ENCODE results near the gene SHC1.
A peak's percentile ranks its signal among the peaks of the same experiment; 100 is the strongest.

SHC1 gene

DNA sequence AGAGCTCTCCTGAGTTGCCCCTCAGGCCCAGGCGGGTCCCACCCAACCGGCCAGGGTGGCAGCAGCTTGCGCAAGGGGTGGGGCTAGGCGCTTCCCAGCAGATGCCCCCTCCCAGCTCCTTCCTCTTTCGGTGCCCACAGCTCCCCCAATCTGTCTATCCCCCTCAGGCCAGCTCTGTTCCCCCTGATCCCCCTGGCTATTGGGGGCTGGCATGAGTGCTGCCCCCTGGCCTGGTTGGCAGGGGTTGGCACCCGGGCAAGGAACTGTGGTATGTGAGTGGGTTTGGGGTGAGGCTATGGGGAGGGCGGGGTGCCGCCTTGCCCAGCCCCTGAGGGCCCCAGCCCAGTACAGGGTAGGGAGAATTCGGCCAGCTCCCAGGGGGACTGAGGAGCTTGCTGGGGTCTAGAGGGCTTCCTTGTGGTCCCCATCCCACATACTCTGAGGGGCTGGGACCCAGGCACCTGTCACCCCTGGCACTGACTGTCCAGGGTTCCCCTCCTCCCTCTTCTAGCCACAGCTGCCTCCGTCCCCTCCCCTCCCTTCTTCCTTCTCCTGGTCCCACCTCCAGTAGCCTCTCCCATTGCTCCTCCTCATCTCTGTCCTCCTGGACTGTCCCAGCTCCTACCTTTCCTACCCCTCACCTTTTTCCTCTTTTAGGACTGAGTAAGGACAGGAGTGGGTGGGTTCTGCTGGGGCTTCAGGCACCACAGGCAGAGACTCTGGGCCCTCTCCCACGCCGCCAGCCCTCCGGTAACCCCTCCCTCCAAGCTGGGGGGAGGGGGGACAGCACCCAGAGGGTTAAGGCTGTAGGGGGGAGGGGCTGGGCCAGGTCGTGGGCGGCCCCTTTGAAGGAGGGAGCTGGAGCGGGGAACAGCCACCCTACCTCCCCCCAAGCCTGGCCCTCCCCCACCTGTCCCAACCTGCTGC is 37.7 kb upstream of the SHC1 start:
- peak; percentile 64 for DNase-seq

DNA sequence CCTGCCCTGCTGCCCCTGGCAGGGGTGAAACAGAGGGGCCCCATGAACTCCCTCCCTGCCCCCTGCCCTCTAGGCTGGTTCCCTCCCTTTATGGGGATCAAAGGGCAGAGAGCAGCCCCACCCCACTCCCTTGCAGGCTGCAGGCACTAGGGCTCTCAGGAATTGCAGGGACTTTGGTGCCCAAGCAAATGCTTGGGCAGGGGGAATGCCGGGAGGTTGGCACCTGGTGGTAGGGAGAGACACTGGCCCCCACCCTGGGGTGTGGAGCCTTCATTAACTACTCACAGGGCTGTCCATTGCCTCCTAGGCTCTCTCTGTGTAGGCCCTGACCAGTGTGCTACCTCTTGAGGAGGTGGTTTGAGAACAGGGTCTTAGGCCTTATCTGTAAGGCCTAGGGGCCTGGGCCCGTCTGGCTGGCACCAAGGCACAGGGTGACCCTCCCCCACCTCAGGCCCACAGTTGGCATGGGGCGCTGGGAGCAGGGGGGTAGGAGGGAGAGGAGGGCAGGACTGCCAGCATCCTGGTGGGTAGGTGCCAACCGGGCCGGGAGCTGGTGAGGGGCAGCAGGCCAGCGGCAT is 36.8 kb upstream of the SHC1 start:
- DNase-seq = no peak

DNA sequence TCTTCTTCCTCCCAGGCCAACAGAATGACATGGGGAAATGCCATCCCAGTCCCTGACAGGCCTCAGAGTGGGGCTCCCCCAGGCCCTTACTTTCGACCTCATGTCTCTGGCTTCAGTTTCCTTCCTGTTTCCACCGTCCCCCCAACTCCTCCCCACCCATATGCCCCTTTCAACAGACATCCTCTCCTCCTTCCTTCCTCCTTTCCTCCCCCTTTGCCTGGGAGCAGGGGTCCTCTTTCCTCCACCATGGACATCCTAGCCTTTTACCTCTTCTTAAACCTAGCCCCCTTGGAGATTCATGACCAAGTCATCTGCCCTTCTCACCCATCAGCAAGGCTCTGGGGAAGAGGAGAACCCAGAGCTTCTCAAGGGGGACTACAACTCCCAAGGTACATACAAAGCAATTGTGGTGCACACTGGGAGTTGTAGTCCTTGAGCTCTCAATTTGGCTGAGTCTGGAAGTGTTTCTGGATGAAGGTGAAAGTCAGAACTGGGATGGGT is 36.1 kb upstream of the SHC1 start:
- DNase-seq = peak; percentile 49

DNA sequence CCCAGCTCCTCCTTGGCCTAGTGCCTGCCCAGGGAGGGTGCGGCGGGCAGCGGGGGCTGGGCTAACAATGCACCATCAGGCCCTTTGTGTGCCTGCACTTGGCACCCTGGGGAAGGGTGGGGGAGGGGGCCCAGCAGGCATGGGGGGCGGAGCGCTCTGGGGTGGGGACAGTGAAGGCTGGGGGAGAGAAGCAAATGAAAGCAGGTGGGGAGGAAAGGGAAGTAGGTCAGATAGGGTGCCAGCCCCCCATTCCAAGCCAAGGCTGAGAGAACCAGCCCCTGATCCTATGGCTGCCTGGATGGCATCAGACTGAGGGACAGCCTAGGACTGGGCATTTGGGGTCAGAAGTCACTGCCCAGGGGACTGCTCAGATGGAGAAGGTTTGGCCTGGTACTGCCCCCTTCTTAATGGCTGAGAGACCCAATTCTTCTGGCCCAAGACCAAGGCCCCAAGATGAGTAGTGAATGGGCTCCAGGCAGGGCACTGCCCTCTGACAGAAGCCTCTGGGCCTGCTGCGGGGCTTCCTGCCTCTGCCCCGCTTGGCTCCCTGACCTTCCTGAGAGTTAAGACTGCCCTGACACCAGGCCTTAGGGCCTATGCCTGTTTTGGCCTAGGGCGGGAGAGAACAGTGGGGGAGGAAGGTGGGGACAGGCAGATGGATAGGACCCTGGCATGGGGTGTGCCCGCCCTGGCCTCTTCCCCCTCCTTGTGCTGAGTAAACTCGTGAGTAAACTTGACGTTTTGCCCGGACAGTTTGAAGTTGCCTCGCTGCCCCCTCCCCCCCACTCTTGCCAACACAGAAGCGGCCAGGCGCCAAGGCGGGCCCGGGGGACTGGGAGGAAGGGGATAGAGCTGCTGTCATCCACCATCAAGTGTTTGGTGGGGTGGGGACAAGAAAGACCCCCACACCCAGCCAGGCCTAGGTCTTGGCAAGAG is 34.8 kb upstream of the SHC1 start:
- DNase-seq = peak; percentile 31

DNA sequence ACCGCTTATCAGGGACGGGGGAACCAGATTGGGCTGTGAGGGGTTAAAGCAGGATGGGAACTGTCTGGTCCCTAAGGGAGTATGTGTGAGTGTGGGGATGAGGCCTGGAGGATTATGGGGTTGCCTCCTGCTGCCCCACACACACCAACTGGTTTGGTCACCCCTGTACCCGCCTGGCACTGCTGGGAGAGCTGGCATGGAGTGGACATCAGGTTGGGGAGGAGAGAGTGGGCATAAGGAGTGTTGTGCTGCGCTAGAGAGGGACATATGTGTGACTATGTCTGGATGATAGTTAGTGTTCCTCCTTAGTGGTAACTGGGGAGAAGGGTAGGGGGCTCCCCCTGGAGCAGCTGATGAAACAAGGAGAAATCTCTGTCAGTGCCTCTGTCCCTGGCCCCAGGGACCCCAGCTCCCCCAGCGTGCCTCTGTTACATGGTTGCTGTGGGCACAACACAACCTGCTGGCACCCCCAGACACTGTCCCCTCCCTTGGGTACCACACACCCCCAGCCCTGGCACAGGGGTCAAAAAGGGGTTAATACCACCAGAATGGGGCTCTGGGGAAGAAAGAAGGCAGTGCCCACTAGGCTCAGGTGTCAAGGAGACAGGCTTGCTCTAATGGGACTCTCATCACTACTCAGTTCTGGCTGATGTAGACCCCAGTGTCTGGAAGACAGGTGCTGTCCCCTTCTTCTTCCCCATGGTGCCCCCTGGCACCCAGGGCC is 34.0 kb upstream of the SHC1 start:
- no peak for DNase-seq

DNA sequence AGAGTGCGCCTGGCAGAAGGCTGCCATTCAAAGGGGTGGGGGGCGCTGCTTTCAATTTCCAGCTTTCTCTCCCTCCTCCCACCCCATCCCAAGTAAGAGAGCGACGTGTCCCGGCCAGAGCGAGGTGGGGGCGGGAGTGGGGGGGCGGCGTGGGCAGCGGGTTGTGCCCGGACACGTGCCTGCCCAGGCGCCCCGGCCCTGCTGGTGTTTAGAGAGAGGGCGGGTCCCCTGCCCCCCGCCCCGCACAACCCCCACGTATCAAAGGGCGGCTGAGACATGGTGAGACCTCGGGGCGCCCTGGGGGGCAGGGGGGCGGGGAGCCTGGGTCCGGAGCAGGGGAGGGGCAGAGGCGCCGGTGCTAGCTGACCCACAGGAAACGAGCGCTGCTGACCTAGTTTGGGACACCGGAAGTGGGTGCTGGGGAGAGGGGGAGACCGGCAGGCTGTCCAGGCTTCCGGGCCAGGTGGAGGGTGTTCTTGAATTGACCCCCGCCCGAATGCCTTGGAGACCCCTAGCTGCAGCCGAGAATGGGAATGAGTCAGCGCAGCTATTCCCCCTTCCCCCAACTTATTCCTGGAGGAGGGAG is 33.3 kb upstream of the SHC1 start:
- no peak for DNase-seq

DNA sequence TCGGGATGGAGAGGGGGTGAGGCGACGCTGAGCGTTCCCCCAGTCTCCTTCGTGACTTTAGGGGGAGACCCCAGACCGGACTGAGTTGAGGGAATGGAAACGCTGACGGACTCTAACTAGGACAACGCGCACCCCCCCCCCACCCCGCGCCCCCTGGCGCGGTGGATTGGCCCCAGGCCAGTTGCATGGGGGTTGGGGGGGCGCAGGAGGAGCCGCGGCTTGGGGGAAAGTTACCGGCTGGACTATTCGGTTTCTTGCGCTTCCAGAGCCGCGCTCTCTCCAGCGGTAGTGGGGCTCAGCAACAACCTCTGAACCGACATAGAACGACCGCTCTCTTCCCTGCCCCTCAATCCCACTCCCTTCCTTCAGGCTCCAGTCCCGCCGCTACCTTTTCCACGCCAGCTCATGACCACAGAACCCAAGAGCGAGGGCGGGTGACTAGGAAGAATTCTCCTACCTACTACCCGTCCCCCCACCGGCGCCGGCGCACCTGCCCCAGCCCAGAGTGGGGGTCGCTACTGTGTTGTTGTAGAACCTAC is 32.7 kb upstream of the SHC1 start:
- peak; percentile 35 for DNase-seq

DNA sequence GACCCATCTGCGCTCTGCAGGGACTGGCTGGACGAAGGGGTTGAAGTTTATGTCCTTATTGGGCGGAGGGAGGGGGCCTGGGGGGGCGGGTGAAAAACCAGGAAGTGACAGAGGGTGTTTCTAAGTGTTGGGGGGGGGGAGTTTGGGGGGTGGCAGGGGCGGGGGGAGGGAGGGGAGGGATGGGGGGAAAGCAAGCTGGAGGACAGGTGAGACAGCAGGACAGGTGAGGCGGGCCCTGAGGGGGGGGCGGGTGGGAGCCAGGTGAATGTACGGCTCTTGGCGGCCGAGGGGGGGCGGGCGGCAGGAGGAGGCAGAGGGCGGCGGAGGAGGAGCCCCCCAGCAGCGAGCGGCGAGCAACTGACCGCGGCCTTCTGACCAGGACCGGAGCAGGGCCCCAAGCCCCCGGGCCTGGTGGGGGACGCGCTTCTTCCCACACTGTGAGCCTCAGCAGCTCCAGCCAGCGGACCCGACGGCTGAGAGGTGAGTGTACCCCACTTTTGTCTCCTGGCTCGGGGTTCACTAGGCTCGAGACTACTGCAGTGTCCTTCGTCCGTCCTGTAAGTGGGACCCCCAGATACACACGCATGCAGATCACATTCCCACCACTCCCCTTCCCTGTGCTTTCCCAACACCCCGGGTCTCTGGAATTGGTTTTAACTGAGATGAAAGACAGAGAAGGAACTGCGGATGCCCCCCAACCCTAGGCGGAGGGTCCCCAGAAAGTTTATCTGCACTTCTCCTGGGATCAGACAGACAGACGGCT is 32.1 kb upstream of the SHC1 start, which contains the start of gene ZBTB7B:
Gene ZBTB7B (plus strand): TSS at position 339 of the 763 bp plus-strand sequence. CDS start 11,859 bp downstream, outside the sequence.
- DNase-seq = no peak

- DNase-seq = peak; percentile 99
Observed at GRCh38 chr1:155001675-155002463, 31.3 kb upstream of the SHC1 start.

- DNase-seq = no peak
Observed at GRCh38 chr1:155001425-155001674, 30.8 kb upstream of the SHC1 start.

- DNase-seq = peak; percentile 82
Observed at GRCh38 chr1:155000726-155001424, 30.3 kb upstream of the SHC1 start.

DNA sequence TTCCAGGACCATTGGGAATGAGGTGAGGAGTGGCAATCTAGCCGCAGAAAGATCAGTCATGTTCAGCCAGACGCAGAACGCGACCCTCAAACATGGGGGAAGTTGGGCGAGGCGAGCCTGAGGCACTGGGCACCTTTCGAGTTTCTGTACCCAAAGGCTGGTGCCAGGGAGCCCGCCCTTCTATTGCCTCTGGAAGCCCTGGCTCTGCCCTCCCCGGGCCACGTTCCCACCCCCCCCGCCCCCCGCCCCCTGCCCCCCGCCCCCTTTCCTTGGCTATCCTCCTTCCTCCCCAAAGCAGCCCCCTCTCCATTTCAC is 29.8 kb upstream of the SHC1 start:
- DNase-seq = no peak

GRCh38 chr1:154999571-155000410 is 29.2 kb upstream of the SHC1 start:
- DNase-seq = peak; percentile 66

GRCh38 chr1:154998818-154999570 is 28.4 kb upstream of the SHC1 start:
- DNase-seq = peak; percentile 76

- no peak for DNase-seq
Observed at GRCh38 chr1:154998201-154998780, 27.7 kb upstream of the SHC1 start.

DNA sequence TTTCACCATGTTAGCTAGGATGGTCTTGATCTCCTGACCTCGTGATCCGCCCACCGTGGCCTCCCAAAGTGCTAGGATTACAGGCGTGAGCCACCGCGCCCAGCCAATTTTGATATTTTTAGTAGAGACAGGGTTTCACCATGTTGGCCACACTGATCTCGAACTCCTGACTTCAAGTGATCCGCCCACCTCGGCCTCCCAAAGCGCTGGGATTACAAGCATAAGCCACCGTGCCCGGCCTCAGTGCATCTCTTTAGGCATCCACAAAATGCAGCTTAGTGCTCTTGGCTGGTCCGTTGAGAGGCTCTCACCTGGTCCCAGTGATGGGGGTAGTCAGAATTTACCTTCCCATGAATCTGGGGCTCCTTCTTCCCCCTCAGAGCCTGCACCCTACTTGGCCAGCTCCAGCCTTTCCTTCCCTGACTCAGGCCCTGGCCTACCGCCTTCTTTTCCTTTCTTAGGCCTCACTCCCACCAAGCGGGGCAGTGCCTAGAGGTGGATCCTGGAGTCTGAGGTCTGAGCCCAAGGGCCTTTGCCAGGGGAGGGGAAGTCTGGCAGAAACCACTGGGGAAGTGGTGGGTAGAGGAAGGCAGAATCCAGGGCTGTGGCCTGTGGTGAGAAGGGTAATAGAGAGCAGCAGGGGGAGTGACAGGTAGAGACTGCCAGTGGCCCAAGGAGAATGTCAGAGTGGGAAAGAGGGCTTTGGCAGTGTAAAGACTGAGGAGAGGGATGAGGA is 26.6 kb upstream of the SHC1 start:
- no peak for DNase-seq

Measured in stimulated activated CD4-positive, alpha-beta T cell treated with anti-CD3 and anti-CD28 coated beads, Interleukin-4, amount 100 ng/mL, for 24 hours (primary cell).